Posterior vena cava (tissue), 2 donors: ENCODE results near the gene PAFAH2. TPM values are rescaled to one million over a fixed set of nuclear protein-coding genes. Genes with fewer than 3 reads are reported as not detected.

Experiments used
- DNase-seq: peaks from one replicate; pipeline ENCODE4 v3.0.0-alpha.2; 2020; ENCODE audit warnings: low spot score
- intact Hi-C, 2 donors: fragments of 100-400 bp; cut with DNase I; formaldehyde crosslinking; loops; one replicate each; pipeline versions ENCODE4 v1.14.1 to v1.14.2; 2022 to 2023
- long read RNA-seq, 2 donors: library from polyadenylated mRNA; unstranded; transcript quantifications; one replicate each; pipeline ENCODE4 v2.0.0, GENCODE V29; 2020 to 2021
- total RNA-seq, 2 donors: library from RNA; stranded (reverse); fragmentation: NEBNext Ultra II Directional; extraction: Animal tissue kit (Norgen Biotek cat#: 25700); gene quantifications; one replicate each; pipeline ENCODE4 v1.2.1, GENCODE V29; 2021
- donor health status: DM: yes; HTN: yes; CAD: no.
- donor health status: DM: yes; HTN: yes; CAD: no.

The PAFAH2 gene
- total RNA-seq: 1 to 10 TPM; 7.2 to 7.7 TPM
- long read RNA-seq, donor 1, partial matches to known transcripts: 2 of 3 reads
- long read RNA-seq, donor 1, other reads (novel, unspliced or antisense): 0 of 3 reads
- long read RNA-seq, donor 2, transcript PAFAH2-201 (11 exons, 3,581 nt): major isoform, 8 of 16 reads
- long read RNA-seq, donor 2, partial matches to known transcripts: 3 of 16 reads
- long read RNA-seq, donor 2, other reads (novel, unspliced or antisense): 5 of 16 reads

GRCh38 chr1:25997828-25998761, at the start of gene PAFAH2:
Gene PAFAH2, minus strand, starts transcription at chr1:25998063. Its CDS starts 7,247 bp downstream, at chr1:25990816.
- intact Hi-C loops: loop anchor here (5.0 kb wide), 1 partner anchor 101 kb away; no protein-coding TSS in a partner anchor
- peak; percentile 99 for DNase-seq

- intact Hi-C loops: no loop called here
- DNase-seq: no peak
These were observed 49.5 kb upstream of the PAFAH2 start for GRCh38 chr1:26047278-26047874.

GRCh38 chr1:26046246-26047095, 48.6 kb upstream of the PAFAH2 start:
- intact Hi-C loops: no loop called here
- no peak for DNase-seq

- no peak for DNase-seq
- intact Hi-C loops: no loop called here
These were observed 47.9 kb upstream of the PAFAH2 start, which contains the start of gene SLC30A2 for GRCh38 chr1:26045722-26046245. Gene SLC30A2, minus strand, starts transcription at chr1:26046118. Its CDS starts 222 bp downstream, at chr1:26045896.

GRCh38 chr1:26044971-26045721, 47.3 kb upstream of the PAFAH2 start:
- intact Hi-C loops: no loop called here
- DNase-seq: no peak

GRCh38 chr1:26044414-26044813, 46.6 kb upstream of the PAFAH2 start:
- intact Hi-C loops: no loop called here
- no peak for DNase-seq

- DNase-seq: no peak
- intact Hi-C loops: no loop called here
These were observed 45.9 kb upstream of the PAFAH2 start for GRCh38 chr1:26043765-26044164.

GRCh38 chr1:26041978-26042377, 44.1 kb upstream of the PAFAH2 start:
- no peak for DNase-seq
- intact Hi-C loops: no loop called here

GRCh38 chr1:26041401-26041800, 43.5 kb upstream of the PAFAH2 start:
- no peak for DNase-seq

GRCh38 chr1:26038904-26039303, 41.0 kb upstream of the PAFAH2 start:
- intact Hi-C loops: loop anchor here (10.0 kb wide), 1 partner anchor 106 kb away; no protein-coding TSS in a partner anchor
- no peak for DNase-seq

More at GRCh38 chr1:26041401-26041800, 43.5 kb upstream of the PAFAH2 start:
- intact Hi-C loops: no loop called here

GRCh38 chr1:26038477-26038876, 40.6 kb upstream of the PAFAH2 start:
- intact Hi-C loops: loop anchor here (10.0 kb wide), 1 partner anchor 106 kb away; no protein-coding TSS in a partner anchor
- DNase-seq: no peak

GRCh38 chr1:26037904-26038303, 40.0 kb upstream of the PAFAH2 start:
- DNase-seq: no peak
- intact Hi-C loops: loop anchor here (10.0 kb wide), 1 partner anchor 107 kb away; no protein-coding TSS in a partner anchor

GRCh38 chr1:26036756-26037281, 39.0 kb upstream of the PAFAH2 start:
- intact Hi-C loops: loop anchor here (10.0 kb wide), 1 partner anchor 108 kb away; no protein-coding TSS in a partner anchor
- no peak for DNase-seq

- peak; percentile 95 for DNase-seq
- intact Hi-C loops: loop anchor here (10.0 kb wide), 1 partner anchor 109 kb away; no protein-coding TSS in a partner anchor
These were observed 38.3 kb upstream of the PAFAH2 start for GRCh38 chr1:26035959-26036755.

- intact Hi-C loops: loop anchor here (10.0 kb wide), 1 partner anchor 109 kb away; no protein-coding TSS in a partner anchor
- DNase-seq: peak; percentile 97
These were observed 37.5 kb upstream of the PAFAH2 start for GRCh38 chr1:26035203-26035958.
